Measurements from ENCODE around the gene ATG9A.
A peak's percentile ranks its signal among the peaks of the same experiment; 100 is the strongest.

DNA sequence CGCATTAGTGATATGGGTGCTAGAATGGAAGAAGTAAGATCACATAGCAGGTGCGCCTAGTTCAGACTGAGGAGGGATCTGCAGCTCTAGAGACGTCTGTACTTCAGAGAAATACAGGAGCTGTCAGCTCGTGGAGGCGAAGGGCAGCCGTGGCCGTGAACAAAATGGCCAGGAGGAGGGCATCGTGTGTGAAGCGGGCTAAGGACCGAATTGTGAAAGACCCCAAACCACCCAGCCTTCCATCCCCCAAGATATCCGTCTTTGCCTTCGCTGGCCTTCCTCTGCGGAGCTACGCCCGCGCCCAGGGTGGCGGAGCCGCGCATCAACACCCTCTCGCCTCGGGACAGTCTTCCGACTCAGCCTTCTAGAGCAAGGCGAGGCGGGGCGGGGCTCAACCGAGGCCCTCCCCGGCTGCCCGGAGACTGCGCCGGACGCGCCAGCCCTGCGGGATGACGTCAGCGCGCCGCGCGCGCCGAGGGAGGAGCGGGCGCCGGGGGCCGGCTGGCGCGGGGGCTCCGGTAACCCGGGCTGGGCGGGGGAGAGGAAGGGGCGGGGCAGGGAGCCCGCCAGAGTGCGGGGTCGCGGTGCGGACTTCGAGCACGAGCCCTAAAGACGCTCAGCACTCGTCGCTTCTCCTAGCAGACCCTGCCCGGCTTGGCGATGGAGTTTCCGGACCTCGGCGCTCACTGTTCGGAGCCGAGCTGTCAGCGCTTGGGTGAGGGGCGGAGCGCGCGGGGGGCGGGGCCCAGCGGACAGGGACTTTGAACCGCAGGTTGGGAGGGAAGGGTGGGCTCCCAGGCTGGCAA is 22.9 kb downstream of the ATG9A start, which contains the start of gene ZFAND2B:
- peak; percentile 96 for TF ChIP-seq POLR2A (IDR thresholded peaks at IDR 0.05)
- peak in 2 of 3 donors; percentile 27 to 29 for TF ChIP-seq CTCF (IDR thresholded peaks at IDR 0.05)
- no peak for TF ChIP-seq EP300 (IDR thresholded peaks at IDR 0.05)
